DLD1 (cell line): ENCODE measurements around the gene SNED1.

ENCODE experiments used
- in situ Hi-C: cut with HindIII; loops from 2 replicates; pipeline ENCODE4 v1.10.0; 2017; ENCODE audit warnings: low sequenced_read_pairs

The SNED1 gene

DNA sequence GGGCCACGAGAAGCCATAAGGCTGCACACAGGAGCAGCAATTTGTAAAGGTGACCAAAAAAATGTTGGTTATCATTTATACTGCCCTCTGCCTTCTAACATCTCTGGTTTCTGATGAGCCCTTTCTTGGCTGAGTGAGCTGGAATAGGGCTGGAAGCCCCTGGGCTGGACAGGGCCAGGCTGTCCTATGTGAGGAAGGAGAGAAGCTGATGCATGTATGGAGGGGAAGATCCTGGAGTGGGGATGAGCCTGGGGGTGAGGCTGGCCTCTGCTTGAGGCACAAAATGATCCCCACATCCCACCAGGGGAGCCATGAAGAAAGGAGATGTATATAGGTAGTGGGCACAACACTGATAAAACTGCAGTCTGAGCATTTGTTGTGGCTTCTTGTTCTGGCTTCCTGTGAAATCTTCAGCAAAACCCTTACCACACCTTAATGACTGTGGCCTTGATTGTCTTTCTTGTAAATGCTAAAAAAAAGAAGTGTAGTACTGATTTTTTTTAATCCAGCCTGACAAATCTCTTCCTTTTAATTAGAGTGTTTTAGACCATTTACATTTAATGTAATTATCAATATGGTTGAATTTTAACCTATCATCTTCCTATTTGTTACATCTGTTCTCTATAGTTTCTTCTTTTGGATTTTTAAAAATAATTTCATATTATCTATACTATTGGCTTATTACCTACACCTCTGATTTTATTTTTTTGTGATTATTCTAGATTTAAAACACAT, 5.6 kb downstream of the SNED1 start:
- in situ Hi-C loops: no loop called here

DNA sequence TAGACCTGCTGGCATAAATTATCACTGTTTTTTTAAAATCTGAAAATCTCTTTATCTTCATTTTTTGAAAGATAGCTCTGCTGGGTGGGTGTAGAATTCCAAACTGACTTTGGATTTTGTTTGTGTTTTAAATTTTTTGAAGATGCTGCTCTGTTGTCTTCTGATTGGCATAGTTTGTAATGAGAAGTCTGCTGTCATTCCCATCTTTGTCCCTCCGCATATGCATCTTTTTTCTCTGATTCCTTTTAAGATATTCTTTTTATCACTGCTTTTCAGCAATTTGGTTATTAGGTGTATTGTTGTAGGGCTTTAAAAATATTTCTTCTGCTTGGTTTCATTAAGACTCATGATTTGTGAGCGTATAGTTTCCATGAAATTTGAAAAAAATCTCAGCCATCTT, 7.2 kb downstream of the SNED1 start:
- in situ Hi-C loops: no loop called here

DNA sequence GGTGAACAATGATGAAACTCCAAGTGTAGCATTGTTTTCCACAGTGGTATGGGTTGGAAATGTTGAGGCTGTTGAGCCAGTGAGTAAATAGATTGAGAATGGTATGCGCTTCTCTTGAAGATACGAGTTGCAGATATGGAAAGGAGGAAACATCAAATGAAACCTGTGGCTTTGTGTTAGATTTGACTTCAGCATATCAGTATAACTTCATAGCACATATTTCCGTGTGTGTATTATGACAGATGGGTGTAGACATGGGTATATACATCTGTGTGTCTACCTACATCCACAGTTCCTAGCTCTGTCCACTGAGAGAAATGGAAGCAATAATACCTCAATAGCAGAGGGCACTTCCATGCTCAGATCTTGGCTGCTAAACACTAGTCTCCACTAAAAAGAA, 8.0 kb downstream of the SNED1 start:
- in situ Hi-C loops: no loop called here

DNA sequence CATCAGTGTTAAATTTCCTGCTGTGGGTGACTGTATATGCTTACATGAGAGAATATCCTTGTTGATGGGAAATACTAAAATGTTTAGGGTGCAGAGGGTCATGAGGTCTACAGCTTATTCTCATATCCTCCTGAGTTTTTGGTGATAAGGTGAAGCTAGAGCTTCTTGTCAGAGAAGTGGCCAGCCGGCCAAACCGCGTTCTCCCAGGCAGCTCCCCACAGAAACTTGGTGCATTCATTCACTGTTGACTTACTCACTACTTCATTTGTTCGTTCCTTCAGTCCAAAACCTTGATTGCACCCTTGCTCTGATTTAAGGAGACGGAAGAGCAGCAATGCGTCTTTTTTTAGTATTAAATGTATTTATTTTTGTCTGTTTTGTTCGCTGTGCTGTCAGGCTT, 8.7 kb downstream of the SNED1 start:
- in situ Hi-C loops: no loop called here

DNA sequence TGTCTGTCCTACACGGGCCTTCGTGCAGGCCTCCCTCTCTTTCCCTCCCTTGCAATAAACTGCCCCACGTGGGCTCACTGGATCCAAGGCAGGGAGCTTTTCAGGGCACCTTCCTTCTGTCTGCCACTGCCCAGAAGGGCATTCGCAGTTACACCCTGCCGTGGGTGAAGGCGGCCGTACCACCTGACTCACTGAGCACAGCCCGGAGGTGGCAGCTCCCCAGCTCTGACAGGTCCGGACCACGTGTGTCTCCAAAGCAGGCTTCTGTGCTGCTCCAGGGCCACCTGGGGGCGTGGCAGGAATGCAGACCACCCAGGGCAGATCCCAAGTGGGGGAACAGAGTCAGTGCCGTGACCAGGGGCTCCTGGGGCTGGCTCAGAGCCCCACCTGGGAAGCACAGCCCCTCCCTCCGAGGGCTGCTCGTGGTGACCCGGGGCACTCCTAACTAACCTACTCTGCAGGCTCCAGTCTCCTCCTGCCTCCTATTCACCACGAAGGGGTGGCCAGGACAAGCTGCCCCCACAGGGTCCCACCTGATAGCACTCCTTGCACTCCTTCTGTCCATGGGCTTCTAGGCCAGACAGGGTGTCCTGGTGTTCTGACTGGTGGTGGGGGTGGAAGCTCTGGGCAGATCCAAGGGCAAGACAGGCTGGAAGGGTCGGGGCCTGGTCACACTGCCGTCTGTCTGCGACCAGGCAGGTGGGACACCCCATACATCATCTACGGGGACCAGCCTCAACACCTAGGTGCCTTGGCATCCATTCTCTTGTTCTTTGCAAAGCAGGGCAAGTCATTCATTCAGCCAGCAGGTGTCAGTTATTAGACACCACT, 9.7 kb downstream of the SNED1 start:
- in situ Hi-C loops: no loop called here

DNA sequence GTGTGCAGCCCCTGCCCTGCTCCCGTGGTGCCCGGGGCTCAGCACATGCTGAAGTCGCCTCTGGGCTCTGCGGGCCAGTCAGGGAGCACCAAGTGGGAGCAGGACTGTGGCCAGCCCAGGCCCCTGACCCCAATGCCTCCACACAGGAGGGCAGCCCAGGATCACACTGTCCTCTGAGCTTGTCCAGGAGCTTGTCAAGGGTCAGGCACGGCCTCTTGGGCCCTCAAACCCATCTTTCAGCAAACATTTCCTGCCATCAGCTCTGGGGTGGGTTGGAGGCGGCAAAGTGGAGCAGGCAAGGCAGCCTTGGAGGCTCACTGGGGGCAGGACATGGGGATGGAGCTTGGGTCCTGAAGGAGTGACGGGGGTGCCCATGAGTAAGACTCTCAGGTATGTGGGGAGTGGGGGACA, 10.3 kb downstream of the SNED1 start:
- in situ Hi-C loops: no loop called here

DNA sequence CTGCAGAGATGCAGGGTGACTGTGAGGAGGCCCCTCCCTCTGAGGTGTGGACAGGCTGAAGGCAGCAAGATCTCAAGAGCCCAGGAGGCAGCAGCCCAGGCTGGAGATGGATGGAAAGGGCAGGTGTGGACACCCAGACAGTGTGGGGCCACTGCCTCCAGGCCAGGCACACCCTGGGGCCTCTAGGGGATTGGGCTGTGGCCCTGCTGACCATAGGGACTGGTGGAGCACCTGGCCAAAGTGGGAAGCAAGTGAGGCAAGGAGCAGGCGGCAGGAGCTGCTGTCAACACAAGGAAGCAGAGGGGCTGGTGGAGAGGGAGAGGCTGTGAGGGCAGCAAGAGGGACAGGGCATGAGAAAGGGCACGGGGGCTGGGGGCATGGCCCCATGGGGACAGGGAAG, 10.8 kb downstream of the SNED1 start:
- in situ Hi-C loops: no loop called here

DNA sequence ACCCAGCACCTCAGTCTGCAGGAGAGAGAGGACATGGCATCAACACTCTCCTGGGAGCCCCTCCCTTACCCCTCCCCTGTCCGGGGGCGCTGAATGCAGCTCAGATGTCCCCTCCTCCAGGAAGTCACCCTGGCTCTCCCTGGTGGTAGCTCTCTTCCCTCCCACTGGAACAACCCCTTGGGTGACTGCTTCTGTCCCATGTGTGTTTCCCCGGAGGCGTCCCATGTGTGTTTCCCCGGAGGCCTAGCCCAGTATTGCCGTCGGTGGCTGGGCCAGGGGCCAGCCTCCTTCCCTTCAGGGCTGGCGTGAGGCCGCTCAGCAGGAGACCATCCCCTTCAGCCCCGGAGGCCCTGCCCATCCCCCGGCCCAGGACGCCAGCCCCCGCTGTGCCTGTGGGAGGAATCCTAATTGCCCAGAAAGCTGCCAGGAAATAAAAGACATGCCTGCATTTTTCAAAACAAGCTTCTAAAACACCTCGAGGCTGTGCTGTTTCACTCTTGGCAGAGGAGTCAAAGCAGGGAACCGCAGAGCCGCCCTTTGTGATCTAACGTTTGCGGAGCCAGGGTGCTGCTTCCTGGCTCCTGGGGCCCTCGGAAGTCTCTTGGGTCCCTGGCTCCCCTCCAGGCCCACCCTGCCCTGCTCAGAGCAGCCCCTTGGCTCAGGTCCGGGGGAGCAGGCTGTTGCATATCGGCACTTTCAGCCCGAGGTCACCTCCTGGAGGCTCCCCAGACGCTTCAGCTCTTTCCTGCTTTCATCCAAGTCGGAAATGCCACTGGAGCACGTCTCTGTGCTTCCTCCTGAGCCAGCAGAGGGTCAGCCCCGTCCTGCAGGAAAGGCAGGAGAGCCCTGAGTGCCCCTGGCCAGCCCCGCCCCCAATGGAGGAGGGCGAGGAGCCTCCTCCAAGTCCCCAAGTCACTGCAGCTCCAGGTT, 11.4 kb downstream of the SNED1 start:
- in situ Hi-C loops: no loop called here

DNA sequence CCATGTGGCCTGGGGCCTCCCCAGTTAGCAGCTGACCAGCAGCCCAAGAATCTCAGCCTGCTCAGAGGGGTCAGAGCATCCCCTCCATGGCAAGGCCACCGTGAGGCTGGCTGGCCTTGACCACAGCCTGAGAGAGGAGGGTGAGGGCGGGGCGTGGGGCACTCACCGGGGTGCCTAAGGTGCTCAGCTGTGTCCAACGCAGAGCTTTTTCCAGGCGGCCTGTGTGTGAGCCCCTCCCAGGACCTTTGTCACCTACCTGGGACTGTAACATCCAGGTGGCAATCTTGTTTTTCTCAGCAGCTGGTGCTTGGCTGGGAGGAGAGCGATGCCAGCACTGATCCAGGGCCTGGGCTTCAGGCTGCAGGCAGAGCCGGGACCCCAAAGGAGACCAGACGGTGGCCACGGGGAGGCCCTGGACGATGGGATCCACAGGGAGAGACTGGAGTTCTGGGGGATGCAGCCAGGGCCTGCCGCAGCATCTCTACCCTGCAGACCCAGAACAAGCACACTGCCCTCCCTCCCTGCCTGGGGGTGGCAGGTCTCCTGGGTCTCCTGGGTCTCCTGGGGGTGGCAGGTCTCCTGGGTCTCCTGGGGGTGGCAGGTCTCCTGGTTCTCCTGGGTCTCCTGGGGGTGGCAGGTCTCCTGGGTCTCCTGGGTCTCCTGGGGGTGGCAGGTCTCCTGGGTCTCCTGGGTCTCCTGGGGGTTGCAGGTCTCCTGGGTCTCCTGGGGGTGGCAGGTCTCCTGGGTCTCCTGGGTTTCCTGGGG, 12.3 kb downstream of the SNED1 start:
- in situ Hi-C loops: no loop called here

DNA sequence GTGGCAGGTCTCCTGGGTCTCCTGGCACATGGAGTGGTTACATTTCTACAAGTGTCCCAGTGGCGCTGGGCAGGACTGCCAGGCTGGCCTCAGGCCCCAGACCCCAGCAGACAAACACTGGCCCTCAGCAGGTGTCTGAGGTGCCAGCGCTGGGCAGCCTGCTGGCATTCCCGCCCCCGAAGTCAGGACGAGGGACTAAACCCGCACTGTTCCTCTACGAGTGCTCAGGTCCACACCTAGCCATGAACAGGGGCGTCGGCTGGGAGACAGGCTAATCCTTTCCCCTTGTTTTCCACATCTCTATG, 12.8 kb downstream of the SNED1 start:
- in situ Hi-C loops: no loop called here

DNA sequence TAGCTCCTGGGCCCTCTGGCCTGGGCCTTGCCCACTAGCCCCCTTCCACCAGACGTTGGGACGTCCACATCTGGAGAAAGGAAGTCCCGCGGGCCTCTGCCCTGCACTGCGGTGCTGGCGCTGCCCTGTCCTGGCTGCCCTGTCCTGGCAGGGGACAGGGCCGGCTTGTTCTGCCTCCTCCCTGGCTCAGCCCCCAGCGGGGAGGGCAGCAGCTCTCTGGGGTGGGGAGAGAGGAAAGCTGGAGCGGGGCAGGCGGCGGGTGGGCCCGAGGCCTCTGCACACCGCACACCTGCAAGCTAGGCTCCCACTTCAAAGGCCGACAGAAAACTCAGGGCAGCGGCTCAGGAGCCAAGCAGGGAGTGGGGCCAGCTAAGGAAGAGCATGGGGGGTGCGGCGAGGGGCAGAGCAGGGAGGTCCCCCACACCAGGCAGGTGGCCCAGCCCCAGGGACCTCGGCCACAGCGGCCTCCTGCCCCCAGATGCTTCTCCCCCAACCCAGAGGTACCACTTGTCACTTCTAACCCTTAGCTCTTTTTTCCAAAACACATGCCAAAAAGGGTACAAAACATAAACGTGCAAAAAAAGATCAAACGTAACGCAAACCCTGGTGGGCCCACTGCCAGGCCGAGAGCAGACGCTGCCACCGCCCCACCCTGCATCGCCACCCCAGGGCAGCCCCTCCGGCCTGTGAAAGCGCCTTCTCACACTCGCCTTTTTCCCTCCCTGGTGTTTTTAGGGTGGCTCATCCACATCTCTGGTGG, 13.5 kb downstream of the SNED1 start:
- in situ Hi-C loops: no loop called here

DNA sequence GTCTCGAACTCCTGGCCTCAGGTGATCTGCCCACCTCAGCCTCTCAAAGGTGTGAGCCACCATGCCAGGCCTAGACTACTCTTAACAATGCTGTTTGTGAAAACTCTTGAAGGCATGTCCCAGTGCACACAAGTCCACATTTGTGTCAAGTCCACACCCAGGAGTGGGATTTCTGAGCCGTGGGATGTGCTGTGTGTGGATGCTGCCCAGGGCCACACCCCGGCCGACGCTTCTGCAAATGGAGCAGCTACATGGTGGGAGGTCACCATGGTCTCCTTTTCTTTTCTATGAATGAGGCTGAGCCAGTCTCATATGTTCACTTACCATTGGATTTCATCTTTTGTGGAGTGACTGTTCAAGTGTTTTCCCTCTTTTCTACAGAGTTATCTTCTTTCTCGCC, 15.8 kb downstream of the SNED1 start:
- in situ Hi-C loops: no loop called here

DNA sequence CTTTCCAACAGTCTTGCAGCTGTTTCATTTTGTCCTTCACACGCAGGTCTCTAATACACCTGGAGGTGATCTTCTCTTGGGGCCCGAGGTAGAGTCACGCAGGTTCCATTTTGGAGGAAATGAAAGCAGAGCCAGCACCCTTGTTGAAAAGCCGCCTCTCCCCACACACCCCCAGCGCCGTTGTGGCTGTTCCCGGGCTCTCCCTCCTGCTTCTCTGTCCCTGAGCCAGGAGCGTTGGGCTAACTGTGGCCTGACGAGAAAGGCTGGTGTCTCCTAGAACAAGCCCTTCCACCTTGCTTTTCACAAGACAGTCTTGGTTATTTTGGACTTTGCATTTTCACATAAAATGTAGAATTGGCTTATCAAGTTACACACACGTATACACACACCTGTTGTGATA, 16.3 kb downstream of the SNED1 start:
- in situ Hi-C loops: no loop called here

DNA sequence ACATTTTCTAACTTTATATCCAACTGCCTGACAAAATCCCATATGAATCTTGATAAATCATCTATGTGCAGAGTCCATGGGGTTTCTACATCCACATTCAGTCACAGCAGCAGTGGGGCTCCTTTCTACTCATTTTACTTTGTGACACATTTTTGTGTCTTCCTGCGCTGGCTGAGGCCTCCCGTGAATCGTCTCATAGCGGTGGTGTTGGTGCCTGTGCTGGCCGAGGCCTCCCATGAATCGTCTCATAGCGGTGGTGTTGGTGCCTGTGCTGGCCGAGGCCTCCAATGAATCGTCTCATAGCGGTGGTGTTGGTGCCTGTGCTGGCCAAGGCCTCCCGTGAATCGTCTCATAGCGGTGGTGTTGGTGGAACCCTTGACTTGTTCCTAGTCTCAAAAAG, 17.0 kb downstream of the SNED1 start:
- in situ Hi-C loops: no loop called here

DNA sequence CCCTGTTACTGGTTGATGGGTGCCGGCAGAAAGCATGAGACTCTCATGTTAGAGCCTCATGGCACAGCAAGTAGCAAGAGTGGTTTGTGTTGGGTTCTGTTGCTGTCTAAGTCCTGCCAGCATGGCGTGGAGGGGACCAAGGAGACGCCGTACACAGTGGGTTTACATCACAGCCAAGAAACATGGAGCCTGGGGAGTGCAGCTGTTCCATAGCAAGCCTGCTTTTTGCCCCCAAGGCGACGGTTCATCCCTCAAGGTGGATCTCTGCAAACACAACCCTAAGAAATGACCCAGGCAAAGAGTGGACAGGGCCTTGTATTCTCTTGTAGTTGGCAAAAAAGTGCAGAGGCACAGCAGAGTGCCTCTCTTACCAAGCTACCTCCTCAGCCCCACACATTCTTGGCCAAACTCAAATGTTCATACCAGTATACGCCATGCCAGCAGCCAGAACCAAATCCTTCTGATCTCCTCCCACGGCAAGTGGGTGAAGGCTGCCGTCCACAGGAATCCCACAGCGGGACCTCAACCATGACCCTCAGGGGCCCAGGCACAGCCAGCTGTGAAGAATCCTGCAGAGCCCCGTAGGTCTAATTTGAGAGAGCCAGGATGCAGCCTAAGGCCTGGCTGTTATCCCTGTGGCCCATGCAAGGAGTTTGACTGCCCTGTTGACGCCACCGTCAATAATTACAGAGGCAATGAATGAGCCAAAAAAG, 19.0 kb downstream of the SNED1 start:
- in situ Hi-C loops: no loop called here

DNA sequence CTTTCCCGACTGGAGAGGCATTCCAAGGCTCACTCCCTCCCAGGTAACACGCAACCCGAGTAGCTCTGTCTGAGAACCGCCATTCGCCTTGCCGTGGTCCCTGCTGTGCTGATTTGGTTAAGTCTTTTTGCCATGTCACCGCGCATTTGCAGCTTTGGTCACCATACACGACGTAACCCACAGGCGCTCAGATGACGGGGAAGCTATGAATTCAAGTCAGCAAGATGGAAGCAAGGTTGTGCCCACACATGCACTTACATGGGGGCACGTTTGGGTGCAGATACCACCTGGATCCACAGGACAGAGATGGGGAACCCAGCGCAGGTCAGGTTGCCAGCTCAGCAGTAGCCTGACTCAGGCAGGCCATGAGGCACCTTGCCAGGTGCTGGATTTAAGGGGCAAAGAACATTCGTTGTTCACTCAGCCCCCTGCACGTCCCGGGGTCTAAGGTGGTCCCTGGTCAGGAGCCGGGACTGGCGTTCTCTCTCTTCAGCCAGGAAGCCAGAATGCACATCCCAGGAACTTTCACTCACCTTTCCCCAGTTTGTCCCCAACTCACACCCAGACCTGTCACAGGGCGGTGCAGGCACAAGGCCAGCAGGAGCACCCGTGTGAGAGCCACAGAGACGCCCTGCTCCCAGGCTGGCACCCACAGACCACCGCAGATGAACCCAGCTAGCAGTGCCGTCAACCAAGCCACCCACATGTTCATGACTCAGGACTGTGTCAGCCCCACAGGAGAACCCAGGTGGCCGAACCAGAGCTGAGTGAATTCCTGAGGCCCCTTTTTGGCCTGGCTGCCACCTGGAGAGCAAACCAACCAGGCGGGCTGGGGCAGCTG, 19.9 kb downstream of the SNED1 start:
- in situ Hi-C loops: no loop called here

DNA sequence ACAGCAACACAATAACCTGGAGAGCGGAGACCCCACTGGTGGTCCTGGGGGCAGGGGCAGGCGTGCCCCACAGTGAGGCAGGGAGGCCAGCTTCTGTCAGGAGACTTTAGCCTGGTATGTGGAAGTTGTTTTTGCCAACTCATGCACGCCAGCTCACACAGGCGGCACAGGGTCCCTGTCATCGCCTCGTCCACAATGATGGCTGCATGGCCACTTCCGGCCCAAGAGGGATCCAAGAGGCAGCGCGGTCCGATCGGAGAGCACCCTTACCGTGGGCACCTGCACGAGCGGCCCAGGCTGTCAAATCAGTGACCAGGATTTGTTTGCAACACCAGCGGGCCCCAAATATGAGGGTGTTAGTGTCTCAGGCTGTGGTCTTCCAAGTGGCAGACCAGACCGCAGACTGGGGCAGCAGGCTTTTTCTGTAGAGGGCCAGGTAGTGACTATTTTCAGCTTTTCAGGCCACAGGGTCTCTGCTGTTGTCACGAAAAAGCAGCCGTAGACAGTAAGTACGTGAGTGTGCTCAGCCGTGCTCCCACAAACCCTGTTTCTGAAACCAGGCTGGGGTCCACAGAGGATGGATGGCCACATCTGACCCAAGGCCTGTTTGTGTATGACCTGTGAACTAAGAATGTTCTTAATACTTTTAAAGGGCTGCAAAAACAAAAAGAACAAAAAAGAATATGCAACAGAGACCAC, 21.2 kb downstream of the SNED1 start:
- in situ Hi-C loops: no loop called here

DNA sequence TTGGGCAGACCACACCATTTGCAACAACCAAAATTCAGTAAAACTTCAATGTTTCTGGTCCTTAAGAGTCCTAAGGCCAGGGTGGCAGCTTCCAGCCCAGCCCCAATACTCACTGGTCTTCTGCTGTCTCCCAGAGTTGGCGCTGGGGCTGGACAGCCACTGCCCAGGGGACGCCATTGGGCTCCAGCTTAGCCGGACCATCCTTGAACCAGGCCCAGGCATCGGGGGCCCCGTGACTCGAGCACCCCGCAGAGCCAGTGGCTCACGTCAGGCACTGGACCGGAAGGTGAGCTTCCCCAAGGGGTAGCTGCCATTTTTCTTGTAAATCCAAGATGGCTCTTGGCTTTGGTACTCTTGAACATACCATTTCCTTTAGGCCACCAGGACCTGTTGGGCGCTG, 21.8 kb downstream of the SNED1 start:
- in situ Hi-C loops: no loop called here
